Putamen (tissue), 1 donor: ENCODE results near the gene ACTG2.

ENCODE experiments used
- DNase-seq: peaks from one replicate; pipeline ENCODE4 v3.0.0-alpha.2; 2016; ENCODE audit warnings: low spot score

The ACTG2 gene

GRCh38 chr2:73969356-73969755 lies 76.5 kb downstream of the ACTG2 start:
- DNase-seq, result no peak
